Esophagus squamous epithelium (tissue), 4 donors: ENCODE results near the gene NASP.

Source experiments
- CTCF ChIP-seq, 6 experiments: fragments of 450-650 bp in 4 of 6; fragments of 200-600 bp in 2 of 6; sonication (generic) in 2 of 6; IDR thresholded peaks; one replicate each; pipeline ENCODE4 v1.5.1; 2016 to 2019; ENCODE audit warnings: antibody characterized with exemption in 6 of 6, mild to moderate bottlenecking in 4 of 6, moderate library complexity in 4 of 6
- POLR2A ChIP-seq, 4 donors: fragments of 450-650 bp; IDR thresholded peaks; one replicate each; pipeline ENCODE4 v1.6.1; 2017; ENCODE audit warnings: antibody characterized with exemption in 4 of 4, mild to moderate bottlenecking in 4 of 4, moderate library complexity in 3 of 4

DNA sequence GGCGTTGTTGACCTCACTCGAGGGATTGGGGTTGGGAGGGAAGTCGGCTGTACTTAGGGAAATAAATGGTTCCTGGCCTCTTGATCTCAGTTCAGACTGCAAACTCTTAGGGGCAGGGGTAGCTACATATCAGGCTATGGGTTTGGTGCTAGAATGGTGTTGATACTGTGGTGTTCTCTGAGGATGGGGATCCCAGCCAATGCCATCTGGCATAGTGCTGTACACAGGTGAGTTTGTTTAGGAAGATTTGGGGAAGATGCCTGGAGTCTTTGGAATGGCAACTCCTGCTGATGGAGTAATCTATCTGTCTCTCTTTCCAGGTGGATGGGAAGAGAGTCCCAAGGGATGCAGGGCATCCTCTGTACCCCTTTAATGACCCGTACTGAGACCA, 14.3 kb upstream of the NASP start:
- TF ChIP-seq CTCF (IDR thresholded peaks at IDR 0.05) (no peak), POLR2A (IDR thresholded peaks at IDR 0.05) (no peak)
